GM18517 (cell line): Measurements from ENCODE around the gene SERTM2.
"Not testable (repeated sequence)": the region's sequence is repeated elsewhere in the genome, so short reads cannot be mapped to it uniquely, and the experiment has no call there.

Experiments used
- ATAC-seq: cut with Tn5 transposase; IDR thresholded peaks from one replicate; pipeline ENCODE4 v1.9.1; 2021; ENCODE audit warnings: mild to moderate bottlenecking, moderate library complexity; ENCODE audit not compliant: unreplicated experiment

SERTM2 gene

GRCh38 chrX:111511477-111511876 lies at the start of gene SERTM2:
Gene SERTM2 (plus strand): TSS chrX:111511645. CDS start chrX:111518858, 7,213 bp downstream.
- ATAC-seq, result peak; percentile 77

GRCh38 chrX:111465669-111466068 lies 45.8 kb upstream of the SERTM2 start:
- no peak for ATAC-seq

GRCh38 chrX:111467896-111468295 lies 43.5 kb upstream of the SERTM2 start:
- ATAC-seq, result no peak

- ATAC-seq, result no peak
These were observed 40.6 kb upstream of the SERTM2 start for GRCh38 chrX:111470681-111471403.

GRCh38 chrX:111481896-111482295 lies 29.5 kb upstream of the SERTM2 start:
- no peak for ATAC-seq

- ATAC-seq, result no peak
These were observed 28.3 kb upstream of the SERTM2 start for GRCh38 chrX:111483135-111483534.

GRCh38 chrX:111483881-111484280 lies 27.6 kb upstream of the SERTM2 start:
- no peak for ATAC-seq

GRCh38 chrX:111490688-111491087 lies 20.8 kb upstream of the SERTM2 start:
- no peak for ATAC-seq

GRCh38 chrX:111492085-111492484 lies 19.4 kb upstream of the SERTM2 start:
- ATAC-seq, result no peak

GRCh38 chrX:111498538-111499103 lies 12.8 kb upstream of the SERTM2 start:
- ATAC-seq, result no peak

- no peak for ATAC-seq
These were observed 7.9 kb upstream of the SERTM2 start for GRCh38 chrX:111503485-111503993.

- no peak for ATAC-seq
These were observed 6.5 kb upstream of the SERTM2 start for GRCh38 chrX:111504941-111505340.

- no peak for ATAC-seq
These were observed 5.7 kb upstream of the SERTM2 start for GRCh38 chrX:111505783-111506182.

- ATAC-seq, result no peak
These were observed 4.6 kb upstream of the SERTM2 start for GRCh38 chrX:111506826-111507225.

GRCh38 chrX:111507933-111508332 lies 3.5 kb upstream of the SERTM2 start:
- ATAC-seq, result no peak

GRCh38 chrX:111515298-111515697 lies 3.9 kb downstream of the SERTM2 start:
- no peak for ATAC-seq

- ATAC-seq, result no peak
These were observed 7.2 kb downstream of the SERTM2 start for GRCh38 chrX:111518667-111519066.

GRCh38 chrX:111519215-111519614 lies 7.8 kb downstream of the SERTM2 start:
- ATAC-seq, result no peak

GRCh38 chrX:111520506-111520905 lies 9.1 kb downstream of the SERTM2 start:
- no peak for ATAC-seq

GRCh38 chrX:111521169-111521568 lies 9.7 kb downstream of the SERTM2 start:
- ATAC-seq, result no peak

- no peak for ATAC-seq
These were observed 31.8 kb downstream of the SERTM2 start for GRCh38 chrX:111543212-111543741.

- ATAC-seq, result not testable (repeated sequence)
These were observed 37.8 kb downstream of the SERTM2 start for GRCh38 chrX:111549235-111549634.
